GM12865 (cell line): ENCODE measurements around the gene OLFML1.
A peak's percentile ranks its signal among the peaks of the same experiment; 100 is the strongest.

Experiments used
- DNase-seq: peaks from one replicate; pipeline ENCODE4 v3.0.0; 2010; ENCODE audit warnings: low read depth
- H3K4me3 ChIP-seq: 2 replicates; pipeline ENCODE4 v1.5.1; 2011; ENCODE audit warnings: mild to moderate bottlenecking, low read depth, low read length, control low read depth
- TF ChIP-seq, protein P1 (sequence below): IDR thresholded peaks from 2 replicates; pipeline ENCODE4 v1.5.1; 2011; ENCODE audit warnings: low read length, control low read depth, low read depth, inconsistent platforms; ENCODE audit not compliant: insufficient read depth; ENCODE audit errors: missing control alignments

The OLFML1 gene

GRCh38 chr11:7525424-7525823, 40.1 kb downstream of the OLFML1 start:
- no peak overlapping the region for H3K4me3 ChIP-seq
- DNase-seq, result no peak
- TF ChIP-seq, protein P1, sequence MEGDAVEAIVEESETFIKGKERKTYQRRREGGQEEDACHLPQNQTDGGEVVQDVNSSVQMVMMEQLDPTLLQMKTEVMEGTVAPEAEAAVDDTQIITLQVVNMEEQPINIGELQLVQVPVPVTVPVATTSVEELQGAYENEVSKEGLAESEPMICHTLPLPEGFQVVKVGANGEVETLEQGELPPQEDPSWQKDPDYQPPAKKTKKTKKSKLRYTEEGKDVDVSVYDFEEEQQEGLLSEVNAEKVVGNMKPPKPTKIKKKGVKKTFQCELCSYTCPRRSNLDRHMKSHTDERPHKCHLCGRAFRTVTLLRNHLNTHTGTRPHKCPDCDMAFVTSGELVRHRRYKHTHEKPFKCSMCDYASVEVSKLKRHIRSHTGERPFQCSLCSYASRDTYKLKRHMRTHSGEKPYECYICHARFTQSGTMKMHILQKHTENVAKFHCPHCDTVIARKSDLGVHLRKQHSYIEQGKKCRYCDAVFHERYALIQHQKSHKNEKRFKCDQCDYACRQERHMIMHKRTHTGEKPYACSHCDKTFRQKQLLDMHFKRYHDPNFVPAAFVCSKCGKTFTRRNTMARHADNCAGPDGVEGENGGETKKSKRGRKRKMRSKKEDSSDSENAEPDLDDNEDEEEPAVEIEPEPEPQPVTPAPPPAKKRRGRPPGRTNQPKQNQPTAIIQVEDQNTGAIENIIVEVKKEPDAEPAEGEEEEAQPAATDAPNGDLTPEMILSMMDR, result no peak

- TF ChIP-seq, protein P1, result no peak
- DNase-seq, result peak; percentile 43
- H3K4me3 ChIP-seq, result no peak overlapping the region
Measured at GRCh38 chr11:7527029-7527428, 41.7 kb downstream of the OLFML1 start.

GRCh38 chr11:7528514-7529049, 43.3 kb downstream of the OLFML1 start:
- TF ChIP-seq, protein P1, result no peak
- no peak overlapping the region for H3K4me3 ChIP-seq
- no peak for DNase-seq

- TF ChIP-seq, protein P1, result no peak
- DNase-seq, result no peak
- no peak overlapping the region for H3K4me3 ChIP-seq
Measured at GRCh38 chr11:7530013-7530640, 44.8 kb downstream of the OLFML1 start.

GRCh38 chr11:7531011-7531410, 45.7 kb downstream of the OLFML1 start:
- peak; percentile 71 for DNase-seq
- H3K4me3 ChIP-seq, result no peak overlapping the region
- TF ChIP-seq, protein P1, result no peak

- no peak overlapping the region for H3K4me3 ChIP-seq
- TF ChIP-seq, protein P1, result no peak
- DNase-seq, result no peak
Measured at GRCh38 chr11:7532405-7533145, 47.3 kb downstream of the OLFML1 start.
